ENCODE data around the gene RBFOX1. TPM values are rescaled to one million over a fixed set of nuclear protein-coding genes. Genes with fewer than 3 reads are reported as not detected.

The RBFOX1 gene
- total and polyA plus RNA-seq, 2 donors (not counting 1 experiment from before 2014, with no cell fraction given) = not detected

DNA sequence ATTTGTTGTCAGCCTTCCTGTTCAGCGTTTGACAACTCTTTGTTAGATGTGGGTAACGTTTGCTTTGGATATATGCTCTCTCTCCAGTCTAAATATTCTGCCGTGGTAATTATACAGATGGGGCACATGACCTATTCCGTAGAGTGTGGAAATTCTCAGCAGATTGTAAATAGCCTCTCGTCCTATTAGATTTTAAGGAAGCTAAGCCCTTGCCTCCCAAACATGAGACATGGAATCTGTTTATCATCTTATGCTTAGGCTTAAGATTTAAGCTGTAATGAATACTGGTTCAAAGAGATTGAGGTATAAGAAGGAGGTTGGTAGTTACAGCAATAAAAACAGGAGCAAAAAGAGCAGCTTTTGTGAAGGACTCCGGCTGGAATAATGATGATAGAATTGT, 87.4 kb downstream of the RBFOX1 start:
- Histone ChIP-seq H3K27ac (ENCODE audit: low read length in 2 of 2) (no peak overlapping the region), H3K79me2 (ENCODE audit: control insufficient read depth, insufficient read depth, low read length) (no peaks in the 10 kb centered on the region), H3K4me2 (replicated peaks; ENCODE audit: low read depth, low read length, poor library complexity, severe bottlenecking) (no peak overlapping the region), H3K4me3 (ENCODE audit: control extremely low read depth in 1 of 5, extremely low read depth in 1 of 5, insufficient read depth in 1 of 5, low read depth in 2 of 5, low read length in 4 of 5) (no peak overlapping the region), H4K20me1 (ENCODE audit: control insufficient read depth, insufficient read depth, low read length, poor library complexity, severe bottlenecking) (no peaks in the 10 kb centered on the region), H3K4me1 (ENCODE audit: control insufficient read depth in 2 of 2, insufficient read depth in 2 of 2, low read length in 2 of 2) (no peaks in the 10 kb centered on the region), H3K36me3 (replicated peaks in 1 of 2; ENCODE audit: control extremely low read depth in 1 of 2, control insufficient read depth in 1 of 2, extremely low read depth in 1 of 2, insufficient read depth in 2 of 2, low read length in 1 of 2) (no peaks in the 10 kb centered on the region), H3K9ac (ENCODE audit: low read length) (no peak overlapping the region), H3K9me3 (ENCODE audit: control extremely low read depth in 1 of 3, control insufficient read depth in 2 of 3, insufficient read depth in 1 of 3, low read length in 2 of 3) (peaks cover 0 to 10% (median 0%) of the 10 kb centered on the region in 3 donors), H2AFZ (ENCODE audit: insufficient read depth, low read depth, low read length, poor library complexity, severe bottlenecking) (no peak overlapping the region), H3K27me3 (replicated peaks in 1 of 4; ENCODE audit: control extremely low read depth in 1 of 4, control insufficient read depth in 3 of 4, insufficient read depth in 4 of 4, low read length in 3 of 4) (no peaks in the 10 kb centered on the region)
- ChIA-PET CTCF (no interaction called here), POLR2A (no interaction called here)
- TF ChIP-seq, protein P1, sequence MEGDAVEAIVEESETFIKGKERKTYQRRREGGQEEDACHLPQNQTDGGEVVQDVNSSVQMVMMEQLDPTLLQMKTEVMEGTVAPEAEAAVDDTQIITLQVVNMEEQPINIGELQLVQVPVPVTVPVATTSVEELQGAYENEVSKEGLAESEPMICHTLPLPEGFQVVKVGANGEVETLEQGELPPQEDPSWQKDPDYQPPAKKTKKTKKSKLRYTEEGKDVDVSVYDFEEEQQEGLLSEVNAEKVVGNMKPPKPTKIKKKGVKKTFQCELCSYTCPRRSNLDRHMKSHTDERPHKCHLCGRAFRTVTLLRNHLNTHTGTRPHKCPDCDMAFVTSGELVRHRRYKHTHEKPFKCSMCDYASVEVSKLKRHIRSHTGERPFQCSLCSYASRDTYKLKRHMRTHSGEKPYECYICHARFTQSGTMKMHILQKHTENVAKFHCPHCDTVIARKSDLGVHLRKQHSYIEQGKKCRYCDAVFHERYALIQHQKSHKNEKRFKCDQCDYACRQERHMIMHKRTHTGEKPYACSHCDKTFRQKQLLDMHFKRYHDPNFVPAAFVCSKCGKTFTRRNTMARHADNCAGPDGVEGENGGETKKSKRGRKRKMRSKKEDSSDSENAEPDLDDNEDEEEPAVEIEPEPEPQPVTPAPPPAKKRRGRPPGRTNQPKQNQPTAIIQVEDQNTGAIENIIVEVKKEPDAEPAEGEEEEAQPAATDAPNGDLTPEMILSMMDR (IDR thresholded peaks at IDR 0.05) = no peak
- no peak for TF ChIP-seq EZH2 (IDR thresholded peaks at IDR 0.05; ENCODE audit: borderline replicate concordance, insufficient read depth, low read depth, low read length, poor library complexity, severe bottlenecking)
- ATAC-seq (ENCODE audit: low read depth) (no peak), DNase-seq (no peak)
- H3K27ac Mint-ChIP-seq = no peak overlapping the region
- intact Hi-C loops (cut with micrococcal nuclease) = no loop called here
- no peaks in the 10 kb centered on the region for H3K9me3 Mint-ChIP-seq (ENCODE audit: insufficient read depth)
- 42% methylated on average over 2 of the region's 6 CpGs for WGBS (ENCODE audit: insufficient coverage)
- H3K27me3 Mint-ChIP-seq = no peaks in the 10 kb centered on the region
- no peaks in the 10 kb centered on the region for H3K4me1 Mint-ChIP-seq
- no peak overlapping the region for H3K4me3 Mint-ChIP-seq

DNA sequence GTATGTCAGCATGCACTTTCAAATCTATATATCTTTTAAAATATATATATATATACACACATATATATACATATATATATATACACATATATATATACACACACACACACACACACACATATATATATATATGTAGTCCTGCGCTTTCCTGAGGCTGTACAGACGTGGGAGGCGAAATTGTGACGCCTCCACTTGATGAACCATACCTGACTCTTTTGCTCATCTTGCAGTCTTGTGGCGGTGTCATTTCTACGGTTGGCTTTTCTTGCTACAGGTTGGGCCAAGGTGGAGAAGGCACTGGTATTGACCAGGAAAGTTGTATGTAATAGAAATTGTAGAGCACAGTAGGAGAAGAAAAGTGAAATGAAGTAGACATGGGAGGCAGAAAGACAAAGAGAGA, 88.2 kb downstream of the RBFOX1 start:
- no peaks in the 10 kb centered on the region for H3K9me3 Mint-ChIP-seq (ENCODE audit: insufficient read depth)

More for the DNA sequence above, 88.2 kb downstream of the RBFOX1 start:
- Histone ChIP-seq H3K9ac (ENCODE audit: low read length) (no peak overlapping the region), H3K27ac (ENCODE audit: low read length in 2 of 2) (no peak overlapping the region), H3K27me3 (replicated peaks in 1 of 4; ENCODE audit: control extremely low read depth in 1 of 4, control insufficient read depth in 3 of 4, insufficient read depth in 4 of 4, low read length in 3 of 4) (no peaks in the 10 kb centered on the region), H2AFZ (ENCODE audit: insufficient read depth, low read depth, low read length, poor library complexity, severe bottlenecking) (no peak overlapping the region), H3K4me3 (ENCODE audit: control extremely low read depth in 1 of 5, extremely low read depth in 1 of 5, insufficient read depth in 1 of 5, low read depth in 2 of 5, low read length in 4 of 5) (no peak overlapping the region), H4K20me1 (ENCODE audit: control insufficient read depth, insufficient read depth, low read length, poor library complexity, severe bottlenecking) (no peaks in the 10 kb centered on the region), H3K9me3 (ENCODE audit: control extremely low read depth in 1 of 3, control insufficient read depth in 2 of 3, insufficient read depth in 1 of 3, low read length in 2 of 3) (peaks cover 0 to 10% (median 0%) of the 10 kb centered on the region in 3 donors), H3K79me2 (ENCODE audit: control insufficient read depth, insufficient read depth, low read length) (no peaks in the 10 kb centered on the region), H3K36me3 (replicated peaks in 1 of 2; ENCODE audit: control extremely low read depth in 1 of 2, control insufficient read depth in 1 of 2, extremely low read depth in 1 of 2, insufficient read depth in 2 of 2, low read length in 1 of 2) (no peaks in the 10 kb centered on the region), H3K4me2 (replicated peaks; ENCODE audit: low read depth, low read length, poor library complexity, severe bottlenecking) (no peak overlapping the region), H3K4me1 (ENCODE audit: control insufficient read depth in 2 of 2, insufficient read depth in 2 of 2, low read length in 2 of 2) (no peaks in the 10 kb centered on the region)
- Mint-ChIP-seq H3K4me3 (no peak overlapping the region), H3K4me1 (no peaks in the 10 kb centered on the region), H3K27ac (no peak overlapping the region), H3K27me3 (no peaks in the 10 kb centered on the region)
- no peak for ATAC-seq (ENCODE audit: low read depth)
- no peak for DNase-seq
- WGBS (ENCODE audit: insufficient coverage) = no CpG with 5 or more reads among the region's 6 CpGs
- POLR2A ChIA-PET = no interaction called here
- intact Hi-C loops (cut with micrococcal nuclease) = no loop called here
- CTCF ChIA-PET = no interaction called here
- TF ChIP-seq EZH2 (IDR thresholded peaks at IDR 0.05; ENCODE audit: borderline replicate concordance, insufficient read depth, low read depth, low read length, poor library complexity, severe bottlenecking) = no peak
- TF ChIP-seq, protein P1 (IDR thresholded peaks at IDR 0.05) = no peak
